HepG2 (cell line): ENCODE results near the gene AGAP1. TPM values are rescaled to one million over a fixed set of nuclear protein-coding genes. Genes with fewer than 3 reads are reported as not detected.

Experiments
- ATF3 ChIP-seq: sonication (generic); formaldehyde crosslinking; IDR thresholded peaks from 2 replicates; pipeline ENCODE4 v1.4.0; 2020; ENCODE audit warnings: missing genetic modification reagents
- CENPX ChIP-seq: sonication (generic); formaldehyde crosslinking; IDR thresholded peaks from 2 replicates; pipeline ENCODE4 v1.9.0; 2021; ENCODE audit warnings: mild to moderate bottlenecking, missing genetic modification reagents, moderate library complexity
- EED ChIP-seq: sonication (generic); formaldehyde crosslinking; IDR thresholded peaks from 2 replicates; pipeline ENCODE4 v1.5.0; 2020; ENCODE audit warnings: mild to moderate bottlenecking, missing genetic modification reagents
- GATAD2A ChIP-seq: IDR thresholded peaks from 2 replicates; pipeline ENCODE4 v1.6.1; 2016
- HOMEZ ChIP-seq: IDR thresholded peaks from 2 replicates; pipeline ENCODE4 v1.6.1; 2016; ENCODE audit warnings: low read depth
- LRRFIP1 ChIP-seq: sonication (generic); formaldehyde crosslinking; conservative IDR thresholded peaks from 2 replicates; pipeline ENCODE4 v1.4.0; 2020; ENCODE audit warnings: missing genetic modification reagents
- NPAS2 ChIP-seq: sonication (generic); formaldehyde crosslinking; IDR thresholded peaks from 2 replicates; pipeline ENCODE4 v1.8.0; 2022; ENCODE audit warnings: mild to moderate bottlenecking, missing genetic modification reagents, borderline replicate concordance
- PHB2 ChIP-seq: fragments of 450-650 bp; IDR thresholded peaks from 2 replicates; pipeline ENCODE4 v1.6.1; 2018; ENCODE audit not compliant: partially characterized antibody
- POLR2G ChIP-seq: fragments of 200-400 bp; formaldehyde crosslinking; IDR thresholded peaks from 2 replicates; pipeline ENCODE4 v1.6.1; 2018; ENCODE audit warnings: mild to moderate bottlenecking, low read depth, low read length, moderate library complexity
- SETDB1 ChIP-seq: sonication (generic); formaldehyde crosslinking; IDR thresholded peaks from 2 replicates; pipeline ENCODE4 v1.5.1; 2020; ENCODE audit warnings: missing genetic modification reagents, mild to moderate bottlenecking, borderline replicate concordance
- SMC3 ChIP-seq: IDR thresholded peaks from 2 replicates; pipeline ENCODE4 v1.6.1; 2011; ENCODE audit warnings: low read length, improper control_type of control experiment
- SOX6 ChIP-seq, 2 experiments: fragments of 450-650 bp in 1 of 2; sonication (generic) in 1 of 2; formaldehyde crosslinking in 1 of 2; IDR thresholded peaks; 2 replicates each; pipeline versions ENCODE4 v1.4.0 to v1.6.1; 2017 to 2020; ENCODE audit warnings: antibody characterized with exemption in 1 of 2, mild to moderate bottlenecking in 1 of 2, missing genetic modification reagents in 1 of 2
- SUZ12 ChIP-seq: fragments of 150-350 bp; IDR thresholded peaks from 2 replicates; pipeline ENCODE4 v1.6.1; 2014; ENCODE audit warnings: low read depth, low read length
- TEAD3 ChIP-seq: optimal IDR thresholded peaks from 2 replicates; pipeline ENCODE3; 2016; ENCODE audit warnings: borderline replicate concordance
- XRCC5 ChIP-seq: fragments of 200-400 bp; formaldehyde crosslinking; optimal IDR thresholded peaks from 2 replicates; pipeline ENCODE3; 2017; ENCODE audit warnings: mild to moderate bottlenecking, low read length
- ZFY ChIP-seq: sonication (generic); formaldehyde crosslinking; IDR thresholded peaks from 2 replicates; pipeline ENCODE4 v1.4.0; 2020; ENCODE audit warnings: missing genetic modification reagents
- ZNF142 ChIP-seq: sonication (generic); formaldehyde crosslinking; IDR thresholded peaks from 2 replicates; pipeline ENCODE4 v1.4.0; 2020; ENCODE audit warnings: missing genetic modification reagents
- ZNF263 ChIP-seq: sonication (generic); formaldehyde crosslinking; IDR thresholded peaks from 2 replicates; pipeline ENCODE4 v1.4.0; 2020; ENCODE audit warnings: missing genetic modification reagents
- ZNF44 ChIP-seq: sonication (generic); formaldehyde crosslinking; IDR thresholded peaks from 2 replicates; pipeline ENCODE4 v1.5.1; 2020; ENCODE audit warnings: mild to moderate bottlenecking, missing genetic modification reagents
- ZNF501 ChIP-seq: sonication (generic); formaldehyde crosslinking; IDR thresholded peaks from 2 replicates; pipeline ENCODE4 v1.5.1; 2020; ENCODE audit warnings: mild to moderate bottlenecking, moderate library complexity, missing genetic modification reagents
- ZNF547 ChIP-seq: sonication (generic); formaldehyde crosslinking; IDR thresholded peaks from 2 replicates; pipeline ENCODE4 v1.5.1; 2020; ENCODE audit warnings: mild to moderate bottlenecking, missing genetic modification reagents
- ZNF772 ChIP-seq: sonication (generic); formaldehyde crosslinking; IDR thresholded peaks from 2 replicates; pipeline ENCODE4 v1.5.0; 2020; ENCODE audit warnings: mild to moderate bottlenecking, missing genetic modification reagents
- polyA plus RNA-seq, 8 experiments: library from polyadenylated mRNA; depleted of rRNA in 3 of 8; stranded (reverse) in 7 of 8; unstranded in 1 of 8; fragments of >200 nt; fragmentation: Illumina TruSeq in 4 of 8; extraction: Trizol in 4 of 8; gene quantifications; 2 replicates each; pipeline versions ENCODE4 v1.2.1 to v1.2.3, GENCODE V29; 2011 to 2016; ENCODE audit warnings: low read depth in 4 of 8, missing spikeins in 1 of 8, mixed read lengths in 1 of 8; ENCODE audit not compliant: insufficient read depth in 1 of 8
- total RNA-seq, 5 experiments: library from RNA; depleted of rRNA; stranded (reverse); fragments of >200 nt; fragmentation: Illumina TruSeq; extraction: Trizol; gene quantifications; 2 replicates each; pipeline ENCODE4 v1.2.3, GENCODE V29; 2016; ENCODE audit warnings: low read depth in 1 of 5

The AGAP1 gene
- total and polyA plus RNA-seq, 2 of the 13 experiments (the other 11 are each of a cell fraction or from before 2014, with no cell fraction given), result 21.2 to 32.7 TPM

- TF ChIP-seq ZNF44 (CRISPR knock-in tag) (0 out of 2 replicates have a peak, but pooled peaks have one; percentile 71), NPAS2 (CRISPR knock-in tag) (no peak), ZNF142 (CRISPR knock-in tag) (no peak), ZNF772 (0 out of 2 replicates have a peak, but pooled peaks have one; percentile 33), GATAD2A (CRISPR knock-in tag) (no peak), ZNF263 (no peak), ZFY (CRISPR knock-in tag) (no peak), EED (CRISPR knock-in tag) (peak; percentile 63; the same call in 1 of the 2 replicates), CENPX (no peak), ZNF547 (CRISPR knock-in tag) (no peak), HOMEZ (CRISPR knock-in tag) (no peak), PHB2 (no peak), ATF3 (CRISPR knock-in tag) (no peak), SETDB1 (CRISPR knock-in tag) (0 out of 2 replicates have a peak, but pooled peaks have one; percentile 16), XRCC5 (peak; percentile 10), SUZ12 (no peak), ZNF501 (CRISPR knock-in tag) (no peak), SOX6 (IDR thresholded peaks at IDR 0.05) (no peak), SOX6 (CRISPR knock-in tag; IDR thresholded peaks at IDR 0.05) (peak; percentile 32; the same call in 1 of the 2 replicates), TEAD3 (CRISPR knock-in tag) (no peak), POLR2G (no peak), LRRFIP1 (no peak), SMC3 (no peak)
Observed at GRCh38 chr2:235492850-235493344, 946 bp upstream of the AGAP1 start (continued).
